ENCODE measurements around the gene LGI2.

Gene LGI2

DNA sequence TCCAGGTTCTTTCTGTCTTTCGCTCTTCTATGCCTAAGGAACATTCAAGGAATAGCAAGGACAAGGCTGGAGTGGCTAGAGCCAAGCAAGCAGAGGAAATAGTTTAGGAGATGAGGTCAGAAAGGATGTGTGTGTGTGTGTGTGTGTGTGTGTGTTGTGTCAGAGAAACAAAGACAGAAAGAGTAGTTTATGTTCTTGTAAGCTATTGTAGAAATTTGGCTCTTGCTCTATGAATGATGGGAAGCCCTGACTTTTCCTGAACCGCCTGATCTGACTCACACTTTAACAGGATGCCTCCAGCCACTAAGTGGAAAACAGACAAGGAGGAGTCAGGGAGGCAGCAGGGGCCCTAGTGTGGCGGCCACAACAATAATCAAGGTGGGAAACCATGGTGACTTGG lies 39.7 kb downstream of the LGI2 start:
- DNase-seq: no peak

DNA sequence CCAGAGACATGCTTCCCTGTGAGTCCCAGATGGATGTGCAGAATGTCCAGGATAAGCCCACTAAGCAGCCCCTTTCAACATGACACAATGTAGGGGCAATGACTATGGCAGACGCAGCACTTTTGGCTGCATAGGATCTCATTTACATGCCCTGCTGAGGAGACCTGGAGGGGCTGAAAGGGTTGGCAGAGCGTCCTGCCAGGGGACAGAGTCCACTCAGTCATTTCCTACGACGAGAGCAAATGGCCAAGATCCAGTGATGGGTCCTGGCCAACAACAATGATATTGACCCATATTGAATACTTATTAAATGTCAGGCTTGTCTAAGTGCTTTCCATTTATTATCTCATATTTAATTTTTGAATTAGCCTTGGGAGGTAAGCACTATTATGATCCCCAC lies 41.4 kb downstream of the LGI2 start:
- DNase-seq: no peak

GRCh38 chr4:24988776-24989175 lies 42.0 kb downstream of the LGI2 start:
- no peak for DNase-seq

DNA sequence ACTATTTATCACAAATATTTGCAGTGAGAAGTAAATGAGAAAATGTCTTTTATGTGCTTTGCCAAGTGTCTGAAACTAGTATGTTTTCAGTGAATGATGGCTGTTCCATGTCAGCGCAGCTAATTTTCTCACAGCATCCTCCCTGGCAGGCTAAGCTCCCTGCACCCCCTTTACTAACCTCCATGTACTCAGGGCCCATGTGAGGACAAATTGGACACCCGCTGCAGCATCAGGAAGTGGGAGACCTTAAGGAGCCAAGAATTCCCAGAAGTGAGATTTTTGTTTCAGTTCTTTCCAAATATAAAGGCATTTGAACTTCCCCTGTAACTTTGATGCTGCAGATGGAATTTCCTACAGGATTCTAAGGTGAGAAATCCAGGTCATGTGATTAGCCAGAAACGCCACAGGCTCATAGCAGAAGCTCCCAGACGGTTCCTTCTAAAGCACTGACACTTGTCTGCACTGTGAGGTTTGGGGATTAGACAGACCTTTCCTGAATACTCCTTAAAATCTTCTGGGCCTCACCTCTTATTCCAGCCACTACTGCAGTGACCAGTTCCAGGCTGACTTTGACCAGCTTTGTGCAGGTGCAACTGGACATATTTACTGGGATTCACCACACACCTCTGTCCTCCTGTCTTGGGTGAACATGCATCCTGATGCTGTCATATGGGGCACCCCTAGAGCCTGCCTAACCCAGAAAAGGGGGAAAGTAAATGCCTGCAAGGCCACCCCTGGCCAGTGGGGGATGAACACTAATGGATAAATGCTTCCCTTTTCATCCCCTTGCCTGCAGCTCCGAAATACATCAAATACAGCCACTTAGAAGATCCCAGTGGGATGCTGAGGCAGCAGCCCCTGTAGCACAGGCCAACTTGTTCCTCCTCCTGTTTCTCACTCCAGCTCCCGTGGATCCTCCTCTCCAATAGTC lies 45.9 kb downstream of the LGI2 start:
- no peak for DNase-seq

GRCh38 chr4:24980740-24981139 lies 50.0 kb downstream of the LGI2 start:
- no peak for DNase-seq

DNA sequence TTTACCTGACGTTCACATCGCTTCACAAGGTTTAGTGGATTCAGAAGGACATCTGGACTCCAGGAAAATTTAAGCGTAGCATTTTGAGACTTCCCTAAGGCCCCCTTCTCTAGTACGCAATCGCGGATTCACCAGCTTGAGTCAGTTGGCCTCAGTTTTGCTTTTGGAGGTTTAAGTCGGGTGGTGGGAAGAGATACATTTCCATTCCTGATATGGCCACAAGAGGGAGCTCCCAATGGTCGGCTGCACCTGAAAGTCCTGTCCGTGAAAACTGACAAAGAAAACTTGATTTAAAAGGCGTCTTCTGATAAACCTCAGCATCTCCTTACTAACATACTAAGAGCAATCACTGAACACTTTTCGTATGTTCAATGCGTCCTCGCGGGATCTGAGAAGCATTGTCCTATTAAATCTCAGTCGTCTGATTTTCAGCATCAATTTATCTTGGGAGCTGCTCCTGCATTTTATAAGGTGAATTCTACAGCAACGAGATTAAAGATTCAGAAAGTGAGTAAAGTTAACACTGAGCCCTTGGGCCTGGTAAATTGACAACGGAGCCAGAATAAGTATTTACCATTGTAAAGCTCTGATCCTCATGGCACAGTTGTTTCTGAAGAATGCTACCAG lies 50.6 kb downstream of the LGI2 start:
- peak; percentile 1 for DNase-seq

GRCh38 chr4:24979554-24979953 lies 51.2 kb downstream of the LGI2 start:
- DNase-seq: no peak

GRCh38 chr4:24978291-24979075 lies 52.3 kb downstream of the LGI2 start:
- no peak for DNase-seq

GRCh38 chr4:24975510-24975909 lies 55.2 kb downstream of the LGI2 start:
- DNase-seq: no peak

DNA sequence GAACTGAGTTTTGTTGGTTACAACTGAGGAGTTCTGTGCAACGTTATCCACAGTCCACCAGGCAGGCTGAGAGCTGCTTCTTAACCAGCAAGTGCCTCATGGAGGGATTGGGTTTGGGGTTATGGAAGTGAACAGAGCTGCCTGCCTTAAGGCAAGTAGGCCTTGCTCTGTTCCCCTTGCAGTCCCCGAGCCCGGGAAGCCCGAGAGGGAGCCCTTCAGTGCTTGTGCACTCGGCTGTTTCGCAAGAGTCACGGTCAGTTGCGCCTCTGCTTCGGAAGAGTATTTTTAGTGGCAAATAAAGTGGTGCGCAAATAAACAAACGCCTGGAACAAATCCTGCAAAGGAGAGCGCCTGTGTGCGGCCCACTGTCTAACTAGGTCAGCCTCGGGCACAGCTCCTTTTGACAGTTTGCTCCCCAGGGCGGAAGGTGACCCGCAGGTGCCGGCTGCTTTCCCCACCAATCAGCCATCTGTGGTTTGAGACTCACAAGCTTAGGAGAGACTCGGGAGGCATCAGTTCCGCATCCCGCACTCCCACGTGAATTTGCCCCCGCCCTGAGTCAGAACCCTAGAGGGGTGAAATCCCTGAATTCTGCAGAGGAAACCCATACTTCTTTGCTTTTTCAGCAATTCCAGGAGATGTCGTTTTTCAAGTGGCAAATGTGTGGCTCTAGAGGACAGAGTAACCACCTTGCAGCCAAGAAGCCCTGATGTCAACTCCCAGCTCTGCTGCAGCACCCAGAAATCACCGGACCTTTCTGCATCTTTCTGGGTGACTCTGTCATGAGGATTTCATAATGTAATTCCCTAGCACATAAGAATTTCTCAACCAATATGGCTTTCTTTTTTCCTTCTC lies 56.8 kb downstream of the LGI2 start:
- DNase-seq: no peak

- no peak for DNase-seq
Observed at GRCh38 chr4:24973404-24973746, 57.4 kb downstream of the LGI2 start.

GRCh38 chr4:24971192-24971591 lies 59.6 kb downstream of the LGI2 start:
- no peak for DNase-seq

- no peak for DNase-seq
Observed at GRCh38 chr4:24970635-24971034, 60.1 kb downstream of the LGI2 start.

GRCh38 chr4:24970191-24970590 lies 60.6 kb downstream of the LGI2 start:
- DNase-seq: no peak

DNA sequence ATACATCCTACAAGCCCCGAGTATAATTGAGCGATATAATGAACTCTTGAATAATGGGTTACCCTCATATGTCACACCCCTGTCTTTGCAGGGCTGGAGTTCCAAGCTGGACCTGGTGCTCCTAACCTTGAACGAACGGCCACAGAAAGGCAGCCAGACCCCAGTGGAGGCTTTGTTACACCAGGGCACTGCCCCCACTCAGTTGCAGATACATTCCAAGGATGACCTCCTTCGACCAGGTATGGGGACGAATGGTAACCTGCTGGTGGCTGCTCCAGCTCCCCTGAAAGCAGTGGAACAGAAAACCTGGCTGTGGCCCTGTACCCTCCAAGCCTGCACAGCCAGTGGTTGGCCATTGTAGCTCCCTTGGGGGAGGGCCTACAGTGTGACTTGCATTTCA lies 61.3 kb downstream of the LGI2 start:
- no peak for DNase-seq

- no peak for DNase-seq
Observed at GRCh38 chr4:24968992-24969391, 61.8 kb downstream of the LGI2 start.

DNA sequence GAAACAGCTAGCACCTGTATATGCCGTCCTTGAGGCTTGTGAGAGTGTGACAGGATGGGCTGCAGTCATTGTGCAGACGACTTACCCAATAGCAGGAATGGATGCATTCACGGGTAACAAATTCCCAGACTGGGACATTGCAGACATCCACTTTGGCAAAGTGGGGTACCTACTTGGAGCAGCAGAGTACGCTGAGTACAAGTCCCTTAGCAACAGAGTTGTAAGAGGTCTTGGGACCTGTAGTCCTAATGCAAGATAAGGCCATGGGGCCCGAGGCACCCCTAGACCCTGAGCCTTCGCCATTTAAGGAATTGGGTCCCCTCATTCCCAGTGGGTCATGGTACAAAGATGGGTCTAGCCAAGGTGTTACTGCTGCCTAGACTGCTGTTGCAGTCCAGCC lies 62.5 kb downstream of the LGI2 start:
- no peak for DNase-seq

DNA sequence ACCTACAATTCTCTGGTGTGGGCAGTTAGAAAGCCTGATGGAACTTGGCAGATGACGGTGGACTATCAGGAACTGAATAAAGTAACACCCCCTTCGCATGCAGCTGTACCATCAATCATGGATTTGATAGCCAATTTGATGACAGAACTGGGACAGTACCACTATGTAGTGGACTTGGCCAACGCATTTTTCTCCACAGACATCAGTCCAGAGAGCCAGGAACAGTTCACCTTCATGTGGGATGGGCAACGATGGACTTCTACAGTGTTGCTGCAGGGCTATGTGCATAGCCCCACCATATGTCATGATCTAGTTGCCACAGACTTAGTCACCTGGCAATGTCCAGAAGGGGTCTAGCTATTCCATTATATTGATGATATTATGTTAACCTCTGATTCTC lies 63.4 kb downstream of the LGI2 start:
- no peak for DNase-seq

DNA sequence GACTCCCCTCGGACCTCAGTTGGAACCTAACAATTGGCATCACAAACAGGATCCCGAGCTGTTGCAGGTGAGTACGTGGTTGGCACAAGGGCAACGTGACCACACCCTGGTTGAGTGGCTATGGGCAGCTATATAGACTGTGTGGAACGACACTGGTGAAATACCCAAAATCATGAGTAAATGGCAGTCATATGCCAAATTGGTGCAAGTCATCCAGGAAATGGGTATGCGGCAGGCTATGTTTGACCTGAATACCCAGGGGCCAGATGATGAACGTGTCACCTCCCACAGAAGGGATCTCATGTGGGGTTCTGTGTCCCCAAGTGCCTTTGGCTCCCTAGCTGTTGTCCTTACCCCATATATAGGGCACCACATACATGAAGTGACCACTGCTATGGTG lies 64.7 kb downstream of the LGI2 start:
- no peak for DNase-seq

DNA sequence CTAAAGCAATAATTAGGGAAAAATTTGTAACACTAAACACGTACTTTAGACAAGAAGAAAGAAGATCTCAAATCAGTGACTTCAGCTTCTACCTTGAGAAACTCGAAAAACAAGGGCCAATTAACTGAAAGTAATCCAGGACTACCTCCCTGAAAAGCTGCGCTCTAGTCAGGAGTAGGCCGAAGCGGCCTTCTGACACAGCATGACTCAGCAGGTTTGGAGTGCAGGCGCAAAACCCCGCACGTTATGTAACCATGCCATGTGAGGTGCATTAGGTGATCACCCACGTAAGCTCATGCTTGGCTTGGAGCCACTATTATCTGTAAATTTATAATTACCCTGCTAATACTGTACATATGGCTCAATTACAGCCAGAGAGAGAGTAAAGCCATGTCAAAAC lies 65.1 kb downstream of the LGI2 start:
- no peak for DNase-seq

- DNase-seq: no peak
Observed at GRCh38 chr4:24963277-24963676, 67.5 kb downstream of the LGI2 start.

- DNase-seq: no peak
Observed at GRCh38 chr4:24957886-24958285, 72.9 kb downstream of the LGI2 start.

DNA sequence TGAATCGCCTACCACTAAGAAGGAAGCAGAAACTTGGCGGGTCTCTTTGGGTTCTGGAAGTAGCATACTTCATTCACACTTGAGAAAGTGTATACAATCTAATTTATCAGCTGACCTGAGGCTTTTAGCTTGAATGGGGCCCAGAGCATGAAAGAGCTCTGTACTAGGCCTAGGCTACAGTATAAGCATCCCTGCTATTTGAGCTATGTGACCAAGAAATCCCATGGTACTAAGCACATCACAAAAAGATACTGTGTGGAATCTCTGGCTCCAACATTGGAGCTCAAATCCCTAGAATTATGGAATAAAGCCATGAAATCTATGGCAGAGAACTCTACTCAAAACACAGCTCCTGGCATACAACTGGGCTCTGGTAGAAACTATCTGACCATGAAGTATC lies 74.0 kb downstream of the LGI2 start:
- no peak for DNase-seq
